ENCODE measurements around the gene LAMTOR5.

Gene LAMTOR5

GRCh38 chr1:110453829-110454228 is 46.3 kb upstream of the LAMTOR5 start:
- Histone ChIP-seq H3K27ac (no peak overlapping the region), H3K9me3 (ENCODE audit: control insufficient read depth, low read length) (no peaks in the 10 kb centered on the region), H2AFZ (no peak overlapping the region), H3K9ac (no peak overlapping the region), H3K4me2 (ENCODE audit: low read length) (no peak overlapping the region), H3K36me3 (ENCODE audit: control insufficient read depth, insufficient read depth, low read length) (no peaks in the 10 kb centered on the region), H3K27me3 (ENCODE audit: control insufficient read depth, insufficient read depth, low read length) (no peaks in the 10 kb centered on the region), H3K4me3 (ENCODE audit: low read depth, low read length) (no peak overlapping the region), H3K79me2 (no peaks in the 10 kb centered on the region), H3K4me1 (no peaks in the 10 kb centered on the region)
- TF ChIP-seq CTCF (IDR thresholded peaks at IDR 0.05): no peak

- H3K4me3 ChIP-seq (ENCODE audit: low read depth, low read length): no peak overlapping the region
- H3K9me3 ChIP-seq (ENCODE audit: control insufficient read depth, low read length): no peaks in the 10 kb centered on the region
- H2AFZ ChIP-seq: no peak overlapping the region
- H3K9ac ChIP-seq: no peak overlapping the region
- no peak overlapping the region for H3K4me2 ChIP-seq (ENCODE audit: low read length)
- no peaks in the 10 kb centered on the region for H3K27me3 ChIP-seq (ENCODE audit: control insufficient read depth, insufficient read depth, low read length)
- H3K27ac ChIP-seq: no peak overlapping the region
- no peaks in the 10 kb centered on the region for H3K4me1 ChIP-seq
- no peaks in the 10 kb centered on the region for H3K79me2 ChIP-seq
- TF ChIP-seq CTCF (IDR thresholded peaks at IDR 0.05): no peak
- H3K36me3 ChIP-seq (ENCODE audit: control insufficient read depth, insufficient read depth, low read length): no peaks in the 10 kb centered on the region
Observed at GRCh38 chr1:110452330-110452729, 44.8 kb upstream of the LAMTOR5 start.

GRCh38 chr1:110450929-110451328 is 43.4 kb upstream of the LAMTOR5 start, which contains the start of gene PROK1:
Gene PROK1, plus strand, starts transcription at chr1:110451149. Its CDS starts 68 bp downstream, at chr1:110451217.
- no peak within 1 kb of the TSS for H3K4me2 ChIP-seq (ENCODE audit: low read length)
- H3K27me3 ChIP-seq (ENCODE audit: control insufficient read depth, insufficient read depth, low read length): no peaks in the 10 kb centered on the region
- H3K9ac ChIP-seq: no peak within 1 kb of the TSS
- H3K4me3 ChIP-seq (ENCODE audit: low read depth, low read length): no peak within 1 kb of the TSS
- no peak for TF ChIP-seq CTCF (IDR thresholded peaks at IDR 0.05)
- H2AFZ ChIP-seq: no peak within 1 kb of the TSS
- no peak within 1 kb of the TSS for H3K27ac ChIP-seq
- H3K36me3 ChIP-seq (ENCODE audit: control insufficient read depth, insufficient read depth, low read length): no peaks in the 10 kb centered on the region
- H3K9me3 ChIP-seq (ENCODE audit: control insufficient read depth, low read length): no peaks in the 10 kb centered on the region
- H3K4me1 ChIP-seq: no peaks in the 10 kb centered on the region
- no peaks in the 10 kb centered on the region for H3K79me2 ChIP-seq

GRCh38 chr1:110449661-110450651 is 42.5 kb upstream of the LAMTOR5 start:
- no peaks in the 10 kb centered on the region for H3K79me2 ChIP-seq
- H2AFZ ChIP-seq: no peak overlapping the region
- H3K4me1 ChIP-seq: no peaks in the 10 kb centered on the region
- H3K9me3 ChIP-seq (ENCODE audit: control insufficient read depth, low read length): no peaks in the 10 kb centered on the region
- H3K4me3 ChIP-seq (ENCODE audit: low read depth, low read length): no peak overlapping the region
- H3K9ac ChIP-seq: no peak overlapping the region
- TF ChIP-seq CTCF (IDR thresholded peaks at IDR 0.05): no peak
- H3K4me2 ChIP-seq (ENCODE audit: low read length): no peak overlapping the region
- no peak overlapping the region for H3K27ac ChIP-seq
- no peaks in the 10 kb centered on the region for H3K27me3 ChIP-seq (ENCODE audit: control insufficient read depth, insufficient read depth, low read length)
- no peaks in the 10 kb centered on the region for H3K36me3 ChIP-seq (ENCODE audit: control insufficient read depth, insufficient read depth, low read length)

Measured in parathyroid adenoma (tissue), 2 donors.